Measurements from ENCODE around the gene DAW1.

The DAW1 gene

GRCh38 chr2:227871375-227871791, at the start of gene DAW1:
DAW1 (plus strand) TSS chr2:227871631; CDS start chr2:227871690, 59 bp downstream.
- no peaks in the 10 kb centered on the region for H3K9me3 ChIP-seq (ENCODE audit: insufficient read depth, low read length)
- no peaks in the 10 kb centered on the region for H4K20me1 ChIP-seq (ENCODE audit: insufficient read depth, low read length)
- no peaks in the 10 kb centered on the region for H3K4me1 ChIP-seq (ENCODE audit: low read length)
- H3K36me3 ChIP-seq (replicated peaks; ENCODE audit: low read depth, low read length): no peaks in the 10 kb centered on the region
- no peak within 1 kb of the TSS for H2AFZ ChIP-seq (ENCODE audit: low read depth, low read length)
- no peak within 1 kb of the TSS for H3K4me2 ChIP-seq (ENCODE audit: low read length)
- no peak within 1 kb of the TSS for H3K4me3 ChIP-seq (ENCODE audit: low read length)
- TF ChIP-seq EZH2phosphoT487 (IDR thresholded peaks at IDR 0.05; ENCODE audit: low read depth): no peak
- no peak for TF ChIP-seq CTCF (IDR thresholded peaks at IDR 0.05; ENCODE audit: low read depth, low read length)
- H3K9ac ChIP-seq (ENCODE audit: low read length): no peak within 1 kb of the TSS
- H3K79me2 ChIP-seq (ENCODE audit: low read length): no peaks in the 10 kb centered on the region
- no peaks in the 10 kb centered on the region; the same call in 1 of the 2 replicates for H3K27me3 ChIP-seq (ENCODE audit: low read depth, low read length)
- no peak within 1 kb of the TSS for H3K27ac ChIP-seq (ENCODE audit: low read length)

GRCh38 chr2:227822416-227823003, 48.9 kb upstream of the DAW1 start:
- Histone ChIP-seq H3K4me1 (ENCODE audit: low read length) (no peaks in the 10 kb centered on the region), H3K4me3 (ENCODE audit: low read length) (no peak overlapping the region), H3K27me3 (ENCODE audit: low read depth, low read length) (no peaks in the 10 kb centered on the region), H3K27ac (ENCODE audit: low read length) (no peak overlapping the region), H3K36me3 (replicated peaks; ENCODE audit: low read depth, low read length) (no peaks in the 10 kb centered on the region), H3K4me2 (ENCODE audit: low read length) (no peak overlapping the region), H2AFZ (ENCODE audit: low read depth, low read length) (no peak overlapping the region), H3K9me3 (ENCODE audit: insufficient read depth, low read length) (no peaks in the 10 kb centered on the region), H4K20me1 (ENCODE audit: insufficient read depth, low read length) (no peaks in the 10 kb centered on the region), H3K79me2 (ENCODE audit: low read length) (no peaks in the 10 kb centered on the region), H3K9ac (ENCODE audit: low read length) (no peak overlapping the region)
- TF ChIP-seq EZH2phosphoT487 (IDR thresholded peaks at IDR 0.05; ENCODE audit: low read depth) (no peak), CTCF (IDR thresholded peaks at IDR 0.05; ENCODE audit: low read depth, low read length) (no peak)

GRCh38 chr2:227823922-227824321, 47.5 kb upstream of the DAW1 start:
- Histone ChIP-seq H4K20me1 (ENCODE audit: insufficient read depth, low read length) (no peaks in the 10 kb centered on the region), H3K9ac (ENCODE audit: low read length) (no peak overlapping the region), H3K27me3 (ENCODE audit: low read depth, low read length) (no peaks in the 10 kb centered on the region; the same call in 1 of the 2 replicates), H3K4me2 (ENCODE audit: low read length) (no peak overlapping the region), H3K79me2 (ENCODE audit: low read length) (no peaks in the 10 kb centered on the region), H3K9me3 (ENCODE audit: insufficient read depth, low read length) (no peaks in the 10 kb centered on the region), H3K27ac (ENCODE audit: low read length) (no peak overlapping the region), H3K4me3 (ENCODE audit: low read length) (no peak overlapping the region), H3K36me3 (replicated peaks; ENCODE audit: low read depth, low read length) (no peaks in the 10 kb centered on the region), H2AFZ (ENCODE audit: low read depth, low read length) (no peak overlapping the region), H3K4me1 (ENCODE audit: low read length) (no peaks in the 10 kb centered on the region)
- no peak for TF ChIP-seq CTCF (IDR thresholded peaks at IDR 0.05; ENCODE audit: low read depth, low read length)
- TF ChIP-seq EZH2phosphoT487 (IDR thresholded peaks at IDR 0.05; ENCODE audit: low read depth): no peak

GRCh38 chr2:227824711-227825110, 46.7 kb upstream of the DAW1 start:
- Histone ChIP-seq H3K36me3 (replicated peaks; ENCODE audit: low read depth, low read length) (no peaks in the 10 kb centered on the region), H4K20me1 (ENCODE audit: insufficient read depth, low read length) (no peaks in the 10 kb centered on the region), H3K4me2 (ENCODE audit: low read length) (no peak overlapping the region), H3K4me3 (ENCODE audit: low read length) (no peak overlapping the region), H3K79me2 (ENCODE audit: low read length) (no peaks in the 10 kb centered on the region), H3K27me3 (ENCODE audit: low read depth, low read length) (no peaks in the 10 kb centered on the region; the same call in 1 of the 2 replicates), H3K9ac (ENCODE audit: low read length) (no peak overlapping the region), H3K4me1 (ENCODE audit: low read length) (no peaks in the 10 kb centered on the region), H2AFZ (ENCODE audit: low read depth, low read length) (no peak overlapping the region), H3K9me3 (ENCODE audit: insufficient read depth, low read length) (no peaks in the 10 kb centered on the region), H3K27ac (ENCODE audit: low read length) (no peak overlapping the region)
- TF ChIP-seq EZH2phosphoT487 (IDR thresholded peaks at IDR 0.05; ENCODE audit: low read depth): no peak
- no peak for TF ChIP-seq CTCF (IDR thresholded peaks at IDR 0.05; ENCODE audit: low read depth, low read length)
